H1 (cell line): ENCODE measurements around the gene HADH. TPM values are rescaled to one million over a fixed set of nuclear protein-coding genes. Genes with fewer than 3 reads are reported as not detected.

Experiments
- CTCF ChIA-PET: fragments of 300-600 bp; sonication (Branson Sonifier 250); formaldehyde crosslinking; loops from one replicate; lab custom pipeline; 2021; ENCODE audit not compliant: partially characterized antibody; lab: Charles Lee
- POLR2A ChIA-PET: fragments of 300-600 bp; sonication (Branson Sonifier 250); formaldehyde crosslinking; loops from one replicate; lab custom pipeline; 2021; ENCODE audit warnings: inconsistent platforms; ENCODE audit not compliant: partially characterized antibody; lab: Charles Lee
- DNase-seq, 2 experiments: peaks; one replicate each; pipeline versions ENCODE4 v3.0.0 to v3.0.0-alpha.2; 2010 to 2022; ENCODE audit warnings: low spot score in 2 of 2, low read depth in 1 of 2, mixed read lengths in 1 of 2
- FAIRE-seq: peaks from 2 replicates; lab custom pipeline; 2011; peaks lifted over from hg19 to GRCh38; lab: Jason Lieb, UNC
- H2AFZ ChIP-seq: 2 replicates; pipeline ENCODE4 v1.8.1; 2012; ENCODE audit warnings: low read length, inconsistent platforms
- H2AK5ac ChIP-seq: 2 replicates; pipeline ENCODE4 v1.6.1; 2013; ENCODE audit warnings: low read depth, low read length
- H2BK120ac ChIP-seq: replicated peaks from 2 replicates; pipeline ENCODE3; 2013; ENCODE audit warnings: low read depth, low read length, inconsistent platforms
- H2BK12ac ChIP-seq: 2 replicates; pipeline ENCODE4 v1.6.1; 2013; ENCODE audit warnings: low read depth, low read length
- H2BK15ac ChIP-seq: 2 replicates; pipeline ENCODE4 v1.6.1; 2013; ENCODE audit warnings: low read length
- H2BK20ac ChIP-seq: 2 replicates; pipeline ENCODE4 v1.6.1; 2013; ENCODE audit warnings: low read length
- H2BK5ac ChIP-seq: 2 replicates; pipeline ENCODE4 v1.6.1; 2013; ENCODE audit warnings: low read depth, low read length
- H3K14ac ChIP-seq: 2 replicates; pipeline ENCODE4 v1.6.1; 2013; ENCODE audit warnings: inconsistent platforms; ENCODE audit not compliant: insufficient read length
- H3K18ac ChIP-seq: 2 replicates; pipeline ENCODE4 v1.6.1; 2013; ENCODE audit warnings: low read length; ENCODE audit errors: extremely low read depth
- H3K23ac ChIP-seq: 2 replicates; pipeline ENCODE4 v1.6.1; 2013; ENCODE audit warnings: inconsistent platforms; ENCODE audit not compliant: insufficient read length
- H3K23me2 ChIP-seq: 2 replicates; pipeline ENCODE4 v1.6.1; 2013; ENCODE audit warnings: low read depth, low read length
- H3K27ac ChIP-seq: 2 replicates; pipeline ENCODE4 v1.6.1; 2011; ENCODE audit warnings: low read depth, low read length, inconsistent platforms
- H3K27me3 ChIP-seq, 4 experiments: replicated peaks in 1 of 4; 1 replicate in 1 of 4; 2 replicates in 3 of 4; pipeline versions ENCODE4 v1.6.1 to v1.8.1; 2011 to 2013; ENCODE audit warnings: low read length in 3 of 4, mild to moderate bottlenecking in 3 of 4, inconsistent platforms in 2 of 4, mixed read lengths in 2 of 4, moderate library complexity in 1 of 4; ENCODE audit not compliant: control insufficient read depth in 3 of 4, insufficient read depth in 3 of 4; ENCODE audit errors: extremely low read depth in 1 of 4
- H3K36me3 ChIP-seq, 4 experiments: 2 replicates each; pipeline versions ENCODE4 v1.6.1 to v1.8.1; 2011 to 2013; ENCODE audit warnings: mild to moderate bottlenecking in 4 of 4, low read length in 3 of 4, moderate library complexity in 2 of 4, control low read depth in 1 of 4, inconsistent platforms in 1 of 4; ENCODE audit not compliant: insufficient read depth in 4 of 4, control insufficient read depth in 2 of 4
- H3K4ac ChIP-seq: replicated peaks from 2 replicates; pipeline ENCODE3; 2013; ENCODE audit warnings: low read length, low read depth, mixed read lengths, inconsistent platforms; ENCODE audit not compliant: insufficient read length
- H3K4me1 ChIP-seq, 4 experiments: replicated peaks in 1 of 4; 1 replicate in 1 of 4; 2 replicates in 3 of 4; pipeline versions ENCODE4 v1.6.1 to v1.8.1; 2011 to 2013; ENCODE audit warnings: low read length in 3 of 4, inconsistent platforms in 2 of 4, mixed read lengths in 1 of 4; ENCODE audit not compliant: insufficient read depth in 4 of 4, control insufficient read depth in 3 of 4
- H3K4me2 ChIP-seq, 2 experiments: 2 replicates each; pipeline versions ENCODE4 v1.6.1 to v1.8.1; 2011 to 2013; ENCODE audit warnings: low read depth in 2 of 2, low read length in 2 of 2, control low read depth in 1 of 2, inconsistent platforms in 1 of 2, mild to moderate bottlenecking in 1 of 2; ENCODE audit not compliant: insufficient read depth in 1 of 2
- H3K4me3 ChIP-seq, 4 experiments: fragments of 200-600, 300-600 bp in 1 of 4; sonication (generic), shearing (Covaris generic), sonication (Bioruptor Twin) in 1 of 4; 2 replicates each; pipeline versions ENCODE4 v1.5.1 to v1.8.1; 2011 to 2016; ENCODE audit warnings: low read length in 4 of 4, low read depth in 3 of 4, control low read depth in 2 of 4, inconsistent platforms in 2 of 4, mild to moderate bottlenecking in 2 of 4, mixed read lengths in 1 of 4, moderate library complexity in 1 of 4; ENCODE audit not compliant: insufficient read depth in 2 of 4; ENCODE audit errors: extremely low read depth in 1 of 4
- H3K56ac ChIP-seq: replicated peaks from 2 replicates; pipeline ENCODE3; 2013; ENCODE audit warnings: low read depth, mild to moderate bottlenecking, mixed read lengths, low read length, inconsistent platforms; ENCODE audit not compliant: insufficient read length
- H3K79me1 ChIP-seq: 2 replicates; pipeline ENCODE4 v1.6.1; 2013; ENCODE audit warnings: low read depth, low read length, control low read depth
- H3K79me2 ChIP-seq, 2 experiments: 2 replicates each; pipeline versions ENCODE4 v1.6.1 to v1.8.1; 2012 to 2013; ENCODE audit warnings: low read length in 2 of 2, mild to moderate bottlenecking in 2 of 2, inconsistent platforms in 1 of 2; ENCODE audit not compliant: insufficient read depth in 2 of 2, control insufficient read depth in 1 of 2
- H3K9ac ChIP-seq, 4 experiments: replicated peaks in 1 of 4; 1 replicate in 1 of 4; 2 replicates in 3 of 4; pipeline versions ENCODE4 v1.6.1 to v1.8.1; 2011 to 2013; ENCODE audit warnings: low read depth in 3 of 4, low read length in 3 of 4, control low read depth in 2 of 4, mild to moderate bottlenecking in 2 of 4, moderate library complexity in 2 of 4, inconsistent platforms in 1 of 4; ENCODE audit errors: extremely low read depth in 1 of 4
- H3K9me3 ChIP-seq, 2 experiments: 2 replicates each; pipeline versions ENCODE4 v1.6.1 to v1.8.1; 2012 to 2013; ENCODE audit warnings: mild to moderate bottlenecking in 2 of 2, moderate library complexity in 2 of 2, control low read depth in 1 of 2, inconsistent platforms in 1 of 2, low read depth in 1 of 2, low read length in 1 of 2, mixed read lengths in 1 of 2; ENCODE audit not compliant: insufficient read depth in 2 of 2
- H4K20me1 ChIP-seq, 2 experiments: replicated peaks in 1 of 2; 2 replicates each; pipeline versions ENCODE3 to v1.8.1; 2011 to 2013; ENCODE audit warnings: inconsistent platforms in 2 of 2, low read length in 2 of 2, mild to moderate bottlenecking in 1 of 2; ENCODE audit not compliant: insufficient read depth in 2 of 2, control insufficient read depth in 1 of 2
- H4K5ac ChIP-seq: 2 replicates; pipeline ENCODE4 v1.6.1; 2013; ENCODE audit warnings: low read length, low read depth, mixed read lengths, inconsistent platforms; ENCODE audit not compliant: insufficient read length
- H4K8ac ChIP-seq: 2 replicates; pipeline ENCODE4 v1.8.0; 2013; ENCODE audit warnings: mild to moderate bottlenecking, moderate library complexity, low read length, inconsistent platforms; ENCODE audit not compliant: insufficient read depth; ENCODE audit errors: extremely low read depth
- H4K91ac ChIP-seq: replicated peaks from 2 replicates; pipeline ENCODE3; 2013; ENCODE audit warnings: low read length, mixed read lengths, inconsistent platforms; ENCODE audit not compliant: insufficient read length
- CBX5 ChIP-seq: fragments of 300-800, 300-1000 bp; sonication (generic); IDR thresholded peaks from 2 replicates; pipeline ENCODE4 v1.7.1; 2016; ENCODE audit warnings: antibody characterized with exemption, low read length, low read depth
- CBX8 ChIP-seq: fragments of 300-800, 300-1000 bp; sonication (generic); IDR thresholded peaks from 2 replicates; pipeline ENCODE4 v1.7.1; 2016; ENCODE audit warnings: low read depth, low read length, borderline replicate concordance
- CHD2 ChIP-seq: IDR thresholded peaks from 2 replicates; pipeline ENCODE4 v1.6.1; 2012; ENCODE audit warnings: low read length, improper control_type of control experiment
- KDM1A ChIP-seq: fragments of 200-600, 300-600 bp; sonication (generic); IDR thresholded peaks from 2 replicates; pipeline ENCODE4 v1.7.1; 2016; ENCODE audit warnings: mild to moderate bottlenecking, low read length, borderline replicate concordance
- SIX5 ChIP-seq: IDR thresholded peaks from 2 replicates; pipeline ENCODE4 v1.6.1; 2011; ENCODE audit warnings: mild to moderate bottlenecking, low read depth, low read length
- SP2 ChIP-seq: IDR thresholded peaks from 2 replicates; pipeline ENCODE4 v1.6.1; 2012; ENCODE audit warnings: mild to moderate bottlenecking, low read length, inconsistent platforms
- WGBS, 2 experiments: shearing (Covaris generic) in 1 of 2; methylation state at CpG; one replicate each; pipeline versions ENCODE4 v1.1.6 to v1.1.7; 2013 to 2015; ENCODE audit warnings: low lambda C conversion rate in 2 of 2, mixed read lengths in 2 of 2, inconsistent platforms in 1 of 2, low coverage in 1 of 2, missing lambda C conversion rate in 1 of 2; ENCODE audit not compliant: insufficient replicate concordance in 2 of 2, insufficient coverage in 1 of 2, insufficient read length in 1 of 2; ENCODE audit errors: extremely low coverage in 1 of 2, missing lambda C conversion rate in 1 of 2; 5-methylcytosine and 5-hydroxymethylcytosine counted together
- polyA plus RNA-seq, 7 experiments: library from polyadenylated mRNA; depleted of rRNA in 3 of 7; stranded (reverse) in 5 of 7; unstranded in 2 of 7; fragments of >200 nt in 5 of 7; fragments of 200-250 nt in 2 of 7; gene quantifications; 1 replicate in 5 of 7; 2 replicates in 1 of 7; 4 replicates in 1 of 7; pipeline versions ENCODE4 v1.2.1 to v1.2.3, GENCODE V29; 2011 to 2013; ENCODE audit warnings: missing spikeins in 2 of 7, mixed read lengths in 2 of 7
- total RNA-seq: library from RNA; stranded (reverse); fragmentation: NEBNext Ultra II Directional; extraction: Animal tissue kit (Norgen Biotek cat#: 25700); gene quantifications from 2 replicates; pipeline ENCODE4 v1.2.1, GENCODE V29; 2021

The HADH gene
- total and polyA plus RNA-seq, 2 of the 8 experiments (the other 6 are each of a cell fraction or from before 2014, with no cell fraction given) = 47.5 to 54.4 TPM

DNA sequence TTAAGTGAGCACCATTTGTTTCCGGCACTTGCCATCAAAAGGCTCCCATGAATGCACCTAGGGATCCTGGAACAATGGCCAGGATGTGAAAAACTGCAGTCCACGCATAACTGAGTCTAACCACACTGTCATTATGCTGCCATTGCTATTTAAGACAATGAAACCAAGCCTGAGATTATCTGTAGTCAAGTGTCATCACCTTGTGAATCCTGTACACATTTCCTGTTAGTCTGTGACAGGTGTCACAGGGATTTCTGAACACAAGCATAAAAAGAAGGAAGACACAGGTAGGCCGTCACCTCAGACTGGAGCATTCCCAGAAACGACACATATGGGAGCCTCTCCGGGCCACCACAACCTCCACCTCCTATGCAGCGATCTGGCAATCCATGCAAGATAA lies 66.7 kb downstream of the HADH start:
- 76% methylated on average over 6 of the region's 6 CpGs; no CpG with 5 or more reads in 1 of the 2 experiments for WGBS, 2 experiments
- FAIRE-seq = no peak

More for the DNA sequence above, 66.7 kb downstream of the HADH start:
- H2BK120ac ChIP-seq = no peak overlapping the region
- no peak overlapping the region for H2BK20ac ChIP-seq
- no peaks in the 10 kb centered on the region for H3K79me1 ChIP-seq
- ChIA-PET CTCF (interaction anchor here (0.6 to 2.4 kb wide), 4 partner anchors 13 to 436 kb away, joined by 3 to 9 read pairs (median 4); no protein-coding TSS in a partner anchor), POLR2A (no interaction called here)
- no peak overlapping the region for H2AK5ac ChIP-seq
- H4K20me1 ChIP-seq = no peaks in the 10 kb centered on the region
- no peak overlapping the region for H3K4me3 ChIP-seq
- no peak overlapping the region for H2BK5ac ChIP-seq
- no peak overlapping the region for H3K9ac ChIP-seq
- no peak overlapping the region for H3K23ac ChIP-seq
- no peaks in the 10 kb centered on the region; a peak in 1 of 7 replicates for H3K4me1 ChIP-seq
- no peak overlapping the region for H3K14ac ChIP-seq
- no peaks in the 10 kb centered on the region for H3K27me3 ChIP-seq
- H2BK15ac ChIP-seq = no peak overlapping the region
- no peak overlapping the region for H3K18ac ChIP-seq
- H2BK12ac ChIP-seq = no peak overlapping the region
- no peak overlapping the region for H3K56ac ChIP-seq
- H4K5ac ChIP-seq = no peak overlapping the region
- DNase-seq = no peak
- no peak overlapping the region for H3K4ac ChIP-seq
- no peak overlapping the region for H3K4me2 ChIP-seq
- H3K23me2 ChIP-seq = no peaks in the 10 kb centered on the region
- TF ChIP-seq KDM1A = no peak
- no peak for TF ChIP-seq CHD2
- TF ChIP-seq SP2 = no peak
- TF ChIP-seq CBX5 = no peak
- no peak for TF ChIP-seq CBX8
- no peak for TF ChIP-seq SIX5
- H3K36me3 ChIP-seq = no peaks in the 10 kb centered on the region
- no peaks in the 10 kb centered on the region for H3K9me3 ChIP-seq
- no peak overlapping the region for H4K8ac ChIP-seq
- H3K79me2 ChIP-seq = no peaks in the 10 kb centered on the region
- H2AFZ ChIP-seq = no peak overlapping the region
- H3K27ac ChIP-seq = no peak overlapping the region
- H4K91ac ChIP-seq = no peak overlapping the region
